ENCODE data around the gene USH1G. TPM values are rescaled to one million over a fixed set of nuclear protein-coding genes. Genes with fewer than 3 reads are reported as not detected.

Gene USH1G
- total RNA-seq, 1 experiment from 2014 or later = not detected

DNA sequence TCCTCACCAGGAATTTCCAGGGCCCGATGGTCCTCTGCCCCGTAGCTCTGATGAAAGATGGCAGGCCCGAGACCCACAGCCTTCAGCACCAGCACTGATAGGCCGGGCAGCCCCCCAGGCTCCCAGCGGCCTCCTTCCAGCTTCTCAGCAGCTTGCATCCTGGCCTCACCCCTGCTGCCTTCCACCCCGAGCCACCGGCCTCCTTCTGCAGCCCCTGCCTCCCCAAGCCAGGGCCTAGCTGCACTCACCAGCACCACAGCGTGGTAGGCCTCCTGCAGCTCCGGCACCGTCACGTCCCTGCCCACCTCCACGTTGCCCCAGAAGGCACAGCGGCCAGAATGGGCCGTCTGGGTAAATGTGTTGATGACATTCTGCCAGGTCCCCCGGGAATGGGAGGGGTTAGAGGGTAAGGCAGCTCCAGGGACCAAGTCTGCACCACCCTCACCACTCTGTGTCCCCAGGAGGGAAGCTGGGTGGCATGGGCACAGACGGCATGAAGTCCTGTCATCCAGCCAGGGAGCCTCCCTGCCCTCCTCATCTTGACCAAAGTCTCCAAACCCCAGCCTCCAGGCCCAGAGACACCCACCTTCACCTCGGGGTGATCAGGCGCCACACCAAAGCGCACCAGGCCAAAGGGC, 56.7 kb downstream of the USH1G start:
- no peaks in the 10 kb centered on the region for H3K4me1 ChIP-seq (replicated peaks)
- H3K9me3 ChIP-seq (replicated peaks) = no peaks in the 10 kb centered on the region
- no peaks in the 10 kb centered on the region; the same call in 1 of the 2 replicates for H3K36me3 ChIP-seq
- peaks cover 11% of the 10 kb centered on the region for H3K27me3 ChIP-seq (replicated peaks)
- no peak for DNase-seq (ENCODE audit: low read depth in 1 of 2, low spot score in 2 of 2)
- H3K4me3 ChIP-seq = no peak overlapping the region
- no peak overlapping the region for H3K27ac ChIP-seq

Other genes with a start within 250 kb of the USH1G start
- gene CD300LF, start 210.3 kb downstream of the USH1G start, total RNA-seq (2014; rRNA removed; shearing (Covaris generic)) = not detected in 2 replicates
- gene RAB37, start 186.0 kb downstream of the USH1G start, total RNA-seq (2014; rRNA removed; shearing (Covaris generic)) = 1.6 and 3.0 TPM in 2 replicates
- gene NHERF1, start 174.6 kb downstream of the USH1G start, total RNA-seq (2014; rRNA removed; shearing (Covaris generic)) = 41.6 and 62.1 TPM in 2 replicates
- 32.9 and 61.3 TPM in 2 replicates for gene NAT9, start 146.9 kb downstream of the USH1G start, total RNA-seq (2014; rRNA removed; shearing (Covaris generic))
- gene GRIN2C, start 63.4 kb downstream of the USH1G start, total RNA-seq (2014; rRNA removed; shearing (Covaris generic)) = not detected in 2 replicates
- 14.5 and 18.3 TPM in 2 replicates for gene FDXR, start 50.3 kb downstream of the USH1G start, total RNA-seq (2014; rRNA removed; shearing (Covaris generic))
- not detected in 2 replicates for gene FADS6, start 29.6 kb downstream of the USH1G start, total RNA-seq (2014; rRNA removed; shearing (Covaris generic))
- gene OTOP2, start 1.0 kb upstream of the USH1G start, total RNA-seq (2014; rRNA removed; shearing (Covaris generic)) = not detected in 2 replicates
- not detected in 2 replicates for gene OTOP3, start 12.6 kb upstream of the USH1G start, total RNA-seq (2014; rRNA removed; shearing (Covaris generic))
- gene HID1, start 49.5 kb upstream of the USH1G start, total RNA-seq (2014; rRNA removed; shearing (Covaris generic)) = 0.16 TPM in 1 of 2 replicates, not detected in the other
- 9.6 and 14.7 TPM in 2 replicates for gene CDR2L, start 64.4 kb upstream of the USH1G start, total RNA-seq (2014; rRNA removed; shearing (Covaris generic))
- gene MRPL58, start 89.4 kb upstream of the USH1G start, total RNA-seq (2014; rRNA removed; shearing (Covaris generic)) = 154 and 186 TPM in 2 replicates
- 601 and 1,079 TPM in 2 replicates for gene ATP5PD, start 123.7 kb upstream of the USH1G start, total RNA-seq (2014; rRNA removed; shearing (Covaris generic))
- gene KCTD2, start 124.0 kb upstream of the USH1G start, total RNA-seq (2014; rRNA removed; shearing (Covaris generic)) = 24.4 and 28.6 TPM in 2 replicates
- 0.50 and 0.71 TPM in 2 replicates for gene SLC16A5, start 164.7 kb upstream of the USH1G start, total RNA-seq (2014; rRNA removed; shearing (Covaris generic))
- 5.3 and 6.6 TPM in 2 replicates for gene ARMC7, start 186.7 kb upstream of the USH1G start, total RNA-seq (2014; rRNA removed; shearing (Covaris generic))
- gene NT5C, start 208.5 kb upstream of the USH1G start, total RNA-seq (2014; rRNA removed; shearing (Covaris generic)) = 130 and 136 TPM in 2 replicates
- gene JPT1, start 231.3 kb upstream of the USH1G start, total RNA-seq (2014; rRNA removed; shearing (Covaris generic)) = 340 and 870 TPM in 2 replicates